PC-3 (cell line): ENCODE results near the gene GPR89A.
"Not testable (repeated sequence)": the region's sequence is repeated elsewhere in the genome, so short reads cannot be mapped to it uniquely, and the experiment has no call there.

Source experiments
- CTCF ChIP-seq: fragments of 300-600 bp; sonication (generic); conservative IDR thresholded peaks from 2 replicates; pipeline ENCODE4 v1.5.1; 2017; ENCODE audit warnings: antibody characterized with exemption, low read depth, mild to moderate bottlenecking, low read length
- EZH2 ChIP-seq: fragments of 300-600 bp; sonication (generic); IDR thresholded peaks from one replicate; pipeline ENCODE4 v1.6.1; 2017; ENCODE audit warnings: antibody characterized with exemption, mild to moderate bottlenecking, low read length; ENCODE audit not compliant: unreplicated experiment
- EZH2phosphoT487 ChIP-seq: fragments of 300-600 bp; sonication (generic); IDR thresholded peaks from 2 replicates; pipeline ENCODE4 v1.6.1; 2018; ENCODE audit warnings: mild to moderate bottlenecking, antibody characterized with exemption, low read length, borderline replicate concordance

DNA sequence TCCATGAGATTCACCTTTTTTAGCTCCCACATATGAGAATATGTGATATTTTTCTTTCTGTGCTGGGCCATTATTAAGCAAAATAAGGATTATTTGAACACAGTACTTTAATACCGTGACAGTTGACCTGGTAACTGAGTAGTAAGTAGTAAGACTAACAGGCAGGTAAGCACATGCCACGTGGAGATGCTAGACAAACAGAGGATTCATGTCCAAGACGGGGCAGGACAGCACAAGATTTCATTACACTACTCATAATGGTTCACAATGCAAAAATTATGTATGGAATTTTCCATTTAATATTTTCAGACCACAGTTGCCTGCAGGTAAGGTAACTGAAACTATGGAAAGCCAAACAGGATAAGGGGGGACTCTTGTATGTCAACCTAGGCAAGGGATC, 77.1 kb downstream of the GPR89A start:
- not testable (repeated sequence) for TF ChIP-seq CTCF, EZH2, EZH2phosphoT487
